Left ventricle myocardium superior (tissue), 1 donor: ENCODE data around the gene TPH2. TPM values are rescaled to one million over a fixed set of nuclear protein-coding genes. Genes with fewer than 3 reads are reported as not detected.

ENCODE experiments used
- ATAC-seq: fragments of 200-7000 bp; cut with Tn5 transposase; one replicate; pipeline ENCODE4 v1.9.1; 2020; ENCODE audit warnings: mild to moderate bottlenecking, moderate library complexity
- DNase-seq: peaks from one replicate; pipeline ENCODE4 v3.0.0-alpha.2; 2020
- intact Hi-C: fragments of 100-400 bp; cut with micrococcal nuclease; formaldehyde crosslinking; loops from one replicate; pipeline ENCODE4 v1.11.0; 2022
- total RNA-seq: library from RNA; stranded (reverse); fragmentation: NEBNext Ultra II Directional; extraction: Animal tissue kit (Norgen Biotek cat#: 25700); gene quantifications from one replicate; pipeline ENCODE4 v1.2.1, GENCODE V29; 2021
- donor health status: DM: no; HTN: yes; CAD: no; lungs with severe emphysema.

Gene TPH2
- total RNA-seq, 1 donor from 2014 or later = not detected

DNA sequence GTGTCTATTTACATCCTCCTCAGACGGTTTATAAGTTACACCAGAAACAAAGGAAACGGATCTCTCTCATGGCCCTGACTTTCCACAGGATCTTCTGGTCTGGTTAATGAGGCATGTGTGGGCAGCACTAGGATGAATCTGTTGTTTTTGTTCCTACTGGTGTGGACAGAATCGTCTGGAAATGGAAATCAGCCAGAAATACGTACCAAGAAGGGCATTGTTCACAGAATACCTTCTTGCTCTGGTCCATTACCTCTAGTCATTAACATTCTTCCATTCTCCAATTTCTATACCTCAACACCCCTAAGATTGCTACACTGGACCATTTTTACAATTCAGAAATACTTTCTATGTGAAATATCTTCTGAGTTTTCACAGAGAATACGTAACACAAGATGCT, 86.0 kb downstream of the TPH2 start:
- DNase-seq (no peak), ATAC-seq (no peak)
- intact Hi-C loops = no loop called here

DNA sequence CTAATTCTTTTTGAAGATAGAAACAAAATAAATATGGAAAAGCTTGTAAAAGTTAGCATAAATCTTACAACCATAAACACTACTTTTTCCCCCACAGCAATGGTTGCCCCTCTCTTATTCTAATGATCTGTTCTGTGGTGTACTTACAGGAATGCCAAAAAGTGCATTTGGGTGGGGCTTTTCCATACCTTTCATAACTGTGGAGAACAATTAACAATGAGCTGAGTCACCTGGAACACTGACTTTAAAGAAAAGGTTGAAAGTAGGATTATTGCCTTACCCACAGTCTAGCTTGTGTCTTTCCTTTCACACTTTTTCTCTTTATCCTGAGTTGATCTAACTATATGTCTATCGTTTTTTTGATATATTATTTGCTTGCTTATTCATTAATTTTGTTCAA, 86.9 kb downstream of the TPH2 start:
- intact Hi-C loops = no loop called here
- ATAC-seq = no peak
- DNase-seq = no peak

DNA sequence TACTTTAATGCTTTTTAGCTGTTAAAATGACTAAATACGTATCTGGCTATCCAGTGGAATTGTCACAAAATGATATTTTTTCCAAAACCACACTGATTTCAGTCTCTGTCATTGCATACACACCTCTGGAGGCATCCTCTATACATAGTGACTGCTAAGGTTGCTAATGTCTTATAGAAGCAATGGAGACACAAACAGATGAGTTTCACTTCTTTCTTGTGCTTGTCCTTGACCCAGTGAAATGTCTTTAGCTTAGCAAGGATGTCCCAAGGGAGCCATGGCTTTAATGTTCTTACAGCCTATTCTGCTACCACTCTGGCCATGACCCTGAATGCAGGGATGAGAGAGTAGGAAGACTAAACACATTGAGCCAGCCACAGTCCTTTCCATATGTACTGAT, 90.3 kb downstream of the TPH2 start:
- ATAC-seq (no peak), DNase-seq (no peak)
- intact Hi-C loops = no loop called here

DNA sequence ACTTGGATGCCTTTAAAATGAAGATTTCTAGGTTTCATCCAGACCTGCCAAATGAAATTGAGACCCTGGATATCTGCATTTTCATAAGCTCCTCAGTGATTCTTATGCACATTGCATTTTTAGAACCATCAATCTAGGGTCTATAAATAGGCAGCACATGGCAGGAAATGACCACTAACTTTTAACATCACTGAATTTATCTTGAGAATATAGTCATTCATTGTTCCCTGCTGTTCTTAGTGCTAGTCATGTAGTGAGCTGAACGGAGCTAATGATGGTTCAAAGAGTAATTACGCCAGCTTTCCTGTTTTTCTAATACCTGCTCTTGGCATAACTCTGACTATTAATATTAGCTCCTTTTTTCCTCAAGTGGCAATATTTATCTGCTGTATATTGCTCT, 91.6 kb downstream of the TPH2 start:
- ATAC-seq = no peak
- no peak for DNase-seq
- intact Hi-C loops = no loop called here

DNA sequence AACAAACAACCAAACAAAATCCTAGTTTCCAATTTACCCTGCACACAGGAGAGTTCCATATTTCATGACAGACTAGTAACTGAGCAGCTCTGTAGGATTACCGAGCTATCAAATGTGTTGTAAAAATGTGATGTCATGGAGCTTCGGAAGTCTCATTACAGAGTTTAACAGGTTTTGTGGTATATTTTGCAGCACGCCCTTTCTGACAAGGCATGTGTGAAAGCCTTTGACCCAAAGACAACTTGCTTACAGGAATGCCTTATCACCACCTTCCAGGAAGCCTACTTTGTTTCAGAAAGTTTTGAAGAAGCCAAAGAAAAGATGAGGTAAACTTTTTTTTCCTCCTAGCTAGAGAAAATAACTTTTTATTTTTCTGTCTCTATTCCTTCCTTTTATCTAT, 92.4 kb downstream of the TPH2 start:
- DNase-seq = no peak
- intact Hi-C loops = no loop called here
- ATAC-seq = no peak

DNA sequence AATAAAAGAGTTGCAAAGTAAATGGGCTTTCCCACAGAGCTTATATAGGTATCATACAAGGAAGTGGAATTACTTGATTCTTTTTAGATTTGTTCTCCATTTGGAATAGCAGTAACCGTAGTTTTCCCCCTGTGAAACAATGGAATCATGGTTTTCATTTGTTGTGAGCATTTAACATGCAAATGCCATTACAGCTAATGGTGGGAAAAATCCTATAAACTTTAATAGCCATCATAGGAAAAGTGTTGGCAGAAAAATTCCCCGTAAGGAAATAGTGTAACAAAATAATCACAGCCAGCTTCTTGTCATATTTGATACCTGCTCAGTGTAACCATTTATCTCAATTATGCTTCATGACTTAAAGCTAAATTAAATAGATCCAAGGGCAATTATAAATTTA, 95.3 kb downstream of the TPH2 start:
- no peak for ATAC-seq
- intact Hi-C loops = no loop called here

DNA sequence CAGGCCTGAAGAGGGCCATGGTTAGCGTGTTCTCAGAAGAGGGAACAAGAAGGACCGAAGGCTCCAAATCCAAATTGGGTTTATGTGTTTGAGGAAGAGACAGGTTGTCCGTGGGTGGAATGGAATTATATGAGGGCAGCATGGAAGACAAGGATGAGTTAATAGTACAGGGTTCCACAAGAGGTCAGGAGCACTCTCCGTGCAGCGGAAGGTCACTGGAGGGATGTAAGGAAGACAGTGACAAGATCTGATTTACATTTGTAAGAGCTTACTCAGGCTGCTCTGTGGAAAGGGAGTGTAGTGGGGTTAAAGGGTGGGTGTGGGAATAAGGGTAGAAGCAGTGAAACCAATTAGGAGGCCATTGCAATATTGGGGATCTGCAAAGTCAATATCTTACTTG, 97.0 kb downstream of the TPH2 start:
- DNase-seq (no peak), ATAC-seq (no peak)
- intact Hi-C loops = no loop called here

More for the DNA sequence above, 95.3 kb downstream of the TPH2 start:
- no peak for DNase-seq

DNA sequence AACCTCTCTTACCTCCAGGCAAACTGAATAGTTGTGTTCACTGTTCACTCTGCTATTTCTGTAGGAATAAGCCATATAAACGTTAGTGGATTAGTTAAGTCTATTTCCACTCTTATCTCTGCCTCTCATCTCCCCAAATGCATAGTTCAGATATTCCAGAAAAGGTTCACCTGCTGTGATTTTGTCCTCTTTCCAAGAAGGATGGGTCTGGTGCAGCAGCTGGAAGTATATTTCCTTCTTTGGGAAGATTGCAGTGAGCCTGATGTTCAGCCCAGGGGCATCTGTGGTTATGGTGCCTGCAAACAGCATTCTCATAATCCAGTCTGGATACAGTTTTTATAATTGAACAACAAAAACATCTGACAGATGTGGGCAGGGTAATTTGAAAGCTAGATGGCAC, 97.7 kb downstream of the TPH2 start:
- ATAC-seq (no peak), DNase-seq (no peak)
- intact Hi-C loops = no loop called here

DNA sequence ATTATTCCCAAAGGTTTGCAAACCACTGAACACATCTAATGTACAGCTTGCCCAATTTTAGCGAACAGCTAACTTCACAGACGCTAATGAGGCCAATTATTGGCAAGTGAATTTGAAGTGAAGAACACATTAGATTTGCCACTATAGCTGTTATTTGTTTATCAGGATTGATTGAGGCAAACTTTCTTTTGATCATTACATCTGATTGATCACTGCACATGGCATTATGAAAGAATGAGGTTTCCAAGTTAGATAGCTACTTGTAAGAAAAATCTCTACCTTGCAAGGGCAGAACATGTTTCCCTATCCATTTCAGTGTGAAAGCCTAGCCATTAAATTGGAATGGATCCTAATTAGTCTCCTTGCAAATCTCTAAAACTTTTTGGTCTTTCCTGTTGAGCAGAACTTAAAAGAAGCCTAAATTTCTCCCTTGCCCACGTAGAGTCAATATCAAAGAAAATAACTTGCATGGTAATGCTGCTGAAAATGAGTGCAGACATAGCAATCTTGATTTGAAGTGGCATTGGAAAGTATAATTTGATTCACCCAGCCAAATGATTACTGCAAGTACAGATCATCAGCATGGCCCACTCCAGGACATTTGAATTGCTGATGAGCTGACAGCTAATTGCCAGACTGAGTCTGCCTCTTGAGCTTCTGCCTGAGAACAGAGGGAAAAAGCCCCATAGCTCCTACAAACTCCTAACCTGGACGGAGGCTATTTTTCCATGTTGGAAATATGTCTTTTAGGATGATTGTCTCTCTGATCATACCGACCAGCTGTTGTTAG, 98.6 kb downstream of the TPH2 start:
- intact Hi-C loops = no loop called here
- DNase-seq (no peak), ATAC-seq (no peak)

DNA sequence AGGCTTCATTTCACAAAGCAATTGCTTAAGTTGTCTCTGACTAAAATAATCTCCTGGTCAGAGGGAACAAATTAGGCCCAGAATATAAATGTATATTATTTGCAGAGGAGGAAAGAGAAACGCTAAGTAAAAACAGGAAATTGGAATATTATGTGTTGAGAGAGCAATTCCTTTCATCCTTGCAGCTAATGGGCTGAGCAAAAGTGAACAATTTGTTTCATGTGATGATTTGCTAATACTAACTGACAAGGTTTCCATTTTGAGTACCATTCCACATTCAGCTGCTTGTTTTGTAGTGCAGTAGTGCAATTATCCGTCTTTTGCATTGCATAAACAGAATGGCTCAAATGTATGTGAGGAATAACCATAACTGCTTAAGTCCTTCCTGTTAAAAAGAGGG, 103.2 kb downstream of the TPH2 start:
- intact Hi-C loops = no loop called here
- ATAC-seq = no peak

DNA sequence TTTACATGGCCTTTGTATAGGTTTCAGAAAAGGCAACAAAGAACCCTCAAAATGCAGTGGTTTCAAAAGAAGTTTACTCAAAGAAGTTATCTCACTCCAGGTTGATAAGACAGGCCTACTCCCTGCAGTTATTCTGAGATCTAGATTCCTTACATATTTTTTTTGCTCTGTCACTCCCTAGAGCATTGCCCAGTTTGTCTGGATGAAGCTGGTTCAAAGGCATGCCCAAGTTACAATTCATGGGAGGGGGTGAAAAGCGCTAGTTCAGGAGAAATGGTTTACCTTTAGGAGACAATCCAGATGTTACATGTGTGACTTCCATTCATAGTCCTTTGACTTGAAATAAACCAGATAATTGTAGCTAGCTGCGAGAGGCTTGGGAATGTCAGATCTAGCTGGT, 115.0 kb downstream of the TPH2 start:
- intact Hi-C loops = no loop called here
- DNase-seq (no peak), ATAC-seq (no peak)

More for the DNA sequence above, 103.2 kb downstream of the TPH2 start:
- DNase-seq = no peak

DNA sequence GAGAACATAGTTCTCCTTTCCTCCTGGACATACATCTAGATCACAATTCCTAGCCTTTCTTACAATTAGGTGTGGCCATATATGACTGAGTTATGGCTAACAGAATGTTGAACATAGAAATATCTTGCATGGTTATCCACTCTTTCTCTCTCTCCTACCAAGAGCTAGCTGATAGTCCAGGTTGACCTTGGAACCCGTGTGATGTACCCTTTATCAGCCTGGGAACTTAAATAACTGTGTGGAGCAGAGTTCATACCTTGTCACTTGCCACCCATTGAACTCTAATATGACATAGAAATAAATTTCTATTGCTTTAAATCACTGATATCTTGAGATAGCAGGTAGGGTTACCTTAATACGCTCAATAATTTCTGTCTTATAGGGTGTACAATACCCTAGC, 115.9 kb downstream of the TPH2 start:
- intact Hi-C loops = no loop called here
- ATAC-seq (no peak), DNase-seq (no peak)

DNA sequence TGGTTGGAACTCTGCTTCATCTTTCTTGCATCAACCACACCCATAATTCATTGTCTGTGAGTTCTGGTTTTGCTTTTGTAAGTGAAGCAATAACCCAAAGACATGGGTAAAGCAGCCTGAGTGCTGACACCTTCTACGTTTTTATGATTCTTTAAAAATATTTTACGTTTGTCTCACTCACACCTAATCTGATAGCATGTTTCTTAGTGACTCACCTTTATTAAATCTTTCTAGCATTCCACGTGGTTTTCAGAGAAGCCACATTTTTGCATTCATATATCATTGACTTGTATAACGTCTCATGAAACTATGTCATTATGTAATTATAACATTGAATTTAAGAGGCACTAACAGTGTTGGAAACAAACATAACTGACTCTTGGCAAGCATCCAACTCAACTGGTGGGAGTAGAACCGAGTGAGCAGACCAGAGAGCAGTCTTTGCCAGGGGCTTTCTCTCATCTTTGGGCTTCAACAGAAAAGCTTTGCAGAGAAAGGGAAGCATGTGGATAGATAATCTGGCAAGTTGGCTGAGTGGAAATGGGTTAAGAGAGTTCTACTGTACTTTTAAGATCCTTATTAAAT, 118.8 kb downstream of the TPH2 start:
- ATAC-seq (no peak), DNase-seq (no peak)
- intact Hi-C loops = no loop called here

DNA sequence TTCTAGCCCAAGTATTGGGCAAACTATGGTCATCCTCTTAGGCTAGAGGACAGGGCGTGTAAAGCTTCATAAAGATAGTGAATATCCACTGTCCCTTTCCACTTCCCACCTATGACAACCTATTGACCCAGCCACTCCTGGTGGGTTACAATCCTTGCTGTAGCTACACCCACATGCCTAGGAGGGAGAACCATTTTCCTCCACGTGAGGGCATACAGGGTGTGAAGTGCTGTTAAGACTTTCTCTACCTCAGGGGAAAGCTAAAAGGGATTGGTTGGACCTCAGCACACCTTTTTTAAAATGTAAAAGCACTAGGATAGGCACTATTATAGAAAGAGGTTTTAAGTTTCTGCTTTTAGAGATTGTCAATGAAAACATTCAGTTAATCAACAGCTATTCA, 124.4 kb downstream of the TPH2 start:
- ATAC-seq (no peak), DNase-seq (no peak)
- intact Hi-C loops = no loop called here

DNA sequence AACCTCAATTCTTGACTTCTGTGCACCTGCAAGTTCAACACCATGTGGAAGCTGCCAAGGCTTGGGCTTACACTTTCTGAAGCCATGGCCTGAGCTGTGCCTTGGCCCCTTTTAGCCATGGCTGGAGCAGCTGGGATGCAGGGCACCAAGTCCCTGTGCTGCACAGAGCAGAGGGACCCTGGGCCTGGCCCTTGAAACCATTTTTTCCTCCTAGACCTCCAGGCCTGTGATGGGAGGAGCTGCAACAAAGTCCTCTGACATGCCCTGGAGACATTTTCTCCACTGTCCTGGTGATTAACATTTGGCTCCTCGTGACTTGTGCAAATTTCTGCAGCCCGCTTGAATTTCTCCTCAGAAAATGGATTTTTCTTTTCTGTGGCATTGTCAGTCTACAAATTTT, 132.4 kb downstream of the TPH2 start:
- intact Hi-C loops = no loop called here
- ATAC-seq (no peak), DNase-seq (no peak)

DNA sequence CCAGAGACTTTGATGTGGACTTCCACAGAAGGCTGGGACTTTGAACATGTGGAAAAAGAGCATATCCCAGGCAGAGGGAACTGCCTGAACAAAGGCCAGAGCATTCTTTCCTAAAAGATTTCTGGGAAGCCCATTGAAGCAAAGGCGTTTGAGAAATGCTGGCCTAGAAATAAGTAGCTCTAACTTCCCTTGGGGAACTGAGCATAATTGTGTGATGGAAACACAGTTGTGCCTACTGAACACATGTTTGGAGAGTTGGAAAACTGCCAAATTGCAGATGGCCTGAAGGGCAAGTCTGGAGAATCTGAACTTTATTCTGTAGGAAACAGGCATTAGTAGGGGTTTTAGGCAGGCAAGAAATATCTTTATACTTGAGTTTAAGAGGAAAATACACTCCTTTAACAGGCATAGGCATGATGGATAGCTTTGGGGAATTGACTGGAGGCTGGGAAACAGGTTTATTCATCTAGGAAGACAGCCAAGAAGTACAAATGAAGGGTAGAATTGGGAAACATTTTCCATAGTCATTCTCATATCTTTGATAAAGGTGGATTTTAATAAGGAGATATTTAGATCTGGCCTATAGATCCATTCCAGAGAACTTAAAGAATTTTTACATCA, 134.1 kb downstream of the TPH2 start:
- intact Hi-C loops = no loop called here
- ATAC-seq (no peak), DNase-seq (no peak)

DNA sequence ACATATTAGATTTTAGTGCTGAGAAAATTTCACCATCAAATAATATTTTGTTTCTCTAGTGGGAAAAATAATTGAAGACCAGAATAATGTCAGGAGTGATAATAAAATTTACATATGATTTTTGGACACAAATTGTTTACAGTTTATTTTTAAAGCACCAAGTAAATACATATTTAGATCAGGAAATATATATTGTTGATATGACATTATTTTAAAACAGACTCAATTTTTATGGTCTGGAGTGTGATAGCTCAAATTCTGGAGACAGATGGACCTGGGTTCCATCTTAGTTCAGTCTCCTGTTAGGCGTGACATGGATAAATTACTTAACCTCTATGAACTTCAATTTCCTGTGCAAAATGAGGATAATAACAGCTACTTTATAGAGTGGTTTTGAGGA, 135.4 kb downstream of the TPH2 start:
- DNase-seq (no peak), ATAC-seq (no peak)
- intact Hi-C loops = no loop called here

DNA sequence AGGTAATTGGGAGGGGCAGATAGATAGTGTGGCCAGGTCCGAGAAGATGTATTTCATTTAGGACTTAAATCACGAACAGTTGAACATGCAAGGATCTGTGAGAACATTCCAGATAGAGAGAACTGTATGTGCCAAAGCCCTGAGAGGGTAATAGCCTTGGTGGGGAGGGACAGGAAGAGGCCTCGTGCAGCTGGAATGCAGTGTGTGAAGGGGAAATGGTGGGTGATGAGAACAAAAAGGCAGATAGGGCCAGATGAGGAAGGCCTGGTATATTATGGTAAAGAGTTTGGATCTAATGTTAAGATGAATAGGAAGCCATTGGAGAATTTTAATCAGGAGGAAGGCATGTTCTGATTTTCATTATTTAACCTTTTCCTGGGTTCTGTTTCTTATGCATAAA, 136.3 kb downstream of the TPH2 start:
- no peak for DNase-seq
- ATAC-seq = no peak
- intact Hi-C loops = no loop called here

DNA sequence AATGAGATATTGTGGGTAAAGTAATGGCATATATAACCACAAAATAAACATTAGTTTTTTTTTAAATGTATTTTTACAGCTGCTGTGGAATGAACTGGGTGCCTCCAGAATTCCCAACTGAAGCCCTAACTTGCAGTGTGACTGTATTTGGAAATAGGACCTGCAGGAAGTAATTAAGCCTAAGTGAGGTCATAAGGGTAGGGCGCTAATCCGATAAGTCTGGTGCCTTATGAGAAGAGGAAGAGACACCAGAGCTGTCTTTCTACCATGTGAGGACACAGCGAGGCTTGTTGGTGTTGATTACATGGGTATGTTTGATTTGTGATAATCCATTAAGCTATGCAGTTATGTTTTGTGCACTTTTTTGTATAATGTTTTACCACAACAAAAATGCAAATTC, 136.8 kb downstream of the TPH2 start:
- intact Hi-C loops = no loop called here
- DNase-seq = no peak
- ATAC-seq = no peak

DNA sequence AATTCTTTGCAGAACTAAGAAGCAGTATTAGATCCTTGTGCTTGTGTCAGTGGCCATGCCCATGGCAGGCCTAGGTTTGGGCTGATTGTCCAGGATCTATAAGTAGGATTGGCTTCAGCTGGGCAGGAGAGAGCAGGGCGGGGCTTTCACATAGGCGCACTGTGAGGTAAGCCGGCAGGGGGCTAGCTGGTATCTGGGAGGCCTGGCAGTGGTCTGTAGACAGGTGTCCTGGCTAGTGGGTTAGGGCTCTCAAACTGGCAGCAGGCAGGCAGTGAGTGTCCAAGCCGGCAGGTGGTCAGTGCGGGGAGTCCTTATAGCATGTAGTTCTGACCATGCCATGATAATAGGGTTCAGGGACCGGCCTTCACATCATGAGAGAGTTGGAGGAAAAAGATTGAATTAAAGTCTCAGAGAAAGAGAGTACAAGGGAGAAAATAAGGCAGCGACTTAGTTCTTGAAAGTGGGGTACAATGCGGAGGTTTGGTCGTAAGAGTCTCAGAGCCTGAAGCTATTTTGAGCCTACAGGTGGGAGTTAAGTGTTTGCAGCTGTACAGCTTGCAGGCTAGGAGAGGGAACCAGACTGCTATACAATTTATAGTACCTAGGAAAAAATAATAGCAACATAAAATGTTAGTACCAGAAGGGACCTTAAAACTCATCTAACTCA, 137.4 kb downstream of the TPH2 start:
- ATAC-seq (no peak), DNase-seq (no peak)
- intact Hi-C loops = no loop called here

DNA sequence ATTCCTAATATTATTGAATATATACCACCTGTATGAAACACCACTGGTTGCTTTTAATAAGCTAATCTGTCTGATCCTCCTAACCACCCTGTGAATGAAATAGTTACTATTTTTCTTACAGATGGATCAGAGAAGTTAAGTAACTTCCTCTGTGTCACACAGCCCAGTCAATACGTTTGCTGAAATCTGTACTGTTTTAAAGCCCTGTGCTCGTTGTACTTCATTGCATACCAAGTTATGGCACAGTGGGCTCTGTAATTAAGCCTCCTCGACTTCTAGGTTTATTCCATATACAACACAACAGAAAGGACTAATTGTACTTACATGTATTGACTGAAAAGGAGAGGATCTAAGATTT, 137.9 kb downstream of the TPH2 start:
- ATAC-seq (no peak), DNase-seq (no peak)
- intact Hi-C loops = no loop called here
